PC-9 (cell line): ENCODE results near the gene PRICKLE3.

ENCODE experiments used
- CTCF ChIP-seq: fragments of 200-600 bp; sonication (generic); conservative IDR thresholded peaks from 2 replicates; pipeline ENCODE4 v1.6.1; 2017; ENCODE audit warnings: mixed run types, antibody characterized with exemption, mild to moderate bottlenecking, moderate library complexity
- EZH2 ChIP-seq: fragments of 200-600 bp; sonication (generic); IDR thresholded peaks from 2 replicates; pipeline ENCODE4 v1.8.0; 2017; ENCODE audit warnings: antibody characterized with exemption, low read depth

DNA sequence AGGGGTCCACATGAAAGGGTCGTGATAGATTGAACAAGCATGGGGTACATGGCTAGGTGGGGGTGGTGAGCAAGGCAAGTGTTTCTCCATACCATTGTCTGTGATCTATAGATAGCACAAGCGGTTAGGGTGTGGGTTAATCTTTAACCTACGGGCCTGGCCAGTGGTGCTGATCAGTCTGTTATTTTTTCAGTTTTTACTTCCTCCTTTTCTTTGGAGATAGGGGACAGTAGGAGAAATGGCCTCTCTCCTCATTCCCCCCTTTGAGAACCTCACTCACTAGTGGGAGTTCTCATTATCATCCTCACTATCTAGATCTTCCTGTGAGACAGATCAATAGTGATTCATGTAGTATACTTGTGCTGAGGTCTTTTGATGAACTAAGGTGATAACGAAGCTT lies 46.5 kb downstream of the PRICKLE3 start:
- TF ChIP-seq EZH2, result no peak
- no peak for TF ChIP-seq CTCF
